HG03571 (cell line): Measurements from ENCODE around the gene NRG4.
A peak's percentile ranks its signal among the peaks of the same experiment; 100 is the strongest.
"Not testable (repeated sequence)": the region's sequence is repeated elsewhere in the genome, so short reads cannot be mapped to it uniquely, and the experiment has no call there.

Experiments
- ATAC-seq: cut with Tn5 transposase; IDR thresholded peaks from one replicate; pipeline ENCODE4 v1.9.1; 2021; ENCODE audit not compliant: unreplicated experiment

Gene NRG4, protein sequence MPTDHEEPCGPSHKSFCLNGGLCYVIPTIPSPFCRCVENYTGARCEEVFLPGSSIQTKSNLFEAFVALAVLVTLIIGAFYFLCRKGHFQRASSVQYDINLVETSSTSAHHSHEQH

DNA sequence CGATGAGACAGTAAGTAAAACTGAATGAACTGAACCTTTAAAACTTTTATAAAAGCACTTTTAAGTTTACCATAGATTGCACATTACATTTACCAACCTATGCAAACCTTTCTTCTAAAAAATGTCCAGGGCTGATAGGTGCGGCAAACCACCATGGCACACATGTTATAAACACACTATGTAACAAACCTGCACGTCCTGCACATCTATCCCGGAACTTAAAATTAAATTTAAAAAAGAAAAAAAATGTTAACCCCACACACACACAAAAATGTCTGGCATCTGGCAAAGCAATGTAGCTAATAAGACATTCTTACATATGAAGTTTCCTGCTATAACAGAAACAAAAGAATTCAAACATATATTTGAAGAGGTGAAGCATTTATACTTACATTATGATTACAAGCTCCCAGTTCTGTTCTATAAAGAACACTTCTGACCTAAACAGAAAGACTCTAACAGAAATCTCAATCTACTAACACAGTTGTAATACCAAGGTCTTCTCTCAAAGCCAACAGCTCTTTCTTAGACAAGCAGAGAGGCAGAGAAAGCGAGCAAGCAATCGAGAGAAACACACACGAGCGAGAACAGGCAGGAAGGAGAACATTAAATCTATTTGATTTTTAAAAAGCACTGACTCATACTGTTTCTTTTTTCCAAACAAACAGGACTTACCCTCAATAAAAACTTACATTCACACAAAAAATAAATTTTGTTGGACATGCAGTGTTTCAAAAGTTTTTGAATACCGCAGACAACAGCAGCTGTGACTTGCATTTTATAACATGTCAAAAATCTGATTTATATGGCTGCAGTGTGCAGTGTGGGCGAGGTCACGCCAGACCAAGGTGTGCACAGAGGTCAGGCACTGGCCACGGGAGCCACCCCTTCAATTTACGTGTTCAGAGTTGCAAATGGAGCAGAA, at the start of gene NRG4:
TSS of gene NRG4 (minus strand) at position 798 of the 925 bp plus-strand sequence. CDS start 1,194 bp downstream, outside the sequence.
- no peak for ATAC-seq

DNA sequence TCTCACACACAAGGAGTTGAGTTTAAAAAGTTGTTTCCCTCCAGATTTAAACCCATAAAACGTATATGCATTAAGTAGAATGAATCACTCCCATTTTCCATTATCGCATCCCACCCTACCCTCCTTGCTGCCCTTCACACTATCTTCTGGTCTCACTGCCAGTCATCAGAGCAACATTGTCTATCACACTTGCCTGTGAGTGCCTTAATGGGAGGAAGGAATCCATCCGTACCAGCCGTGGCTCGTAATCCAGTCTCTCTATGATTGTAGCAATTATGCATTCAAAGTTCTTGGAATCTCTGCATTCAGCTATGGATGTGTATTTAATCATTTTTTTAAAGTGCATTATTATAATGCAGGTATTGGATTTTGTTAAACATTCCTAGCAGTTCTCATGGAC, 49.5 kb upstream of the NRG4 start:
- ATAC-seq = no peak

DNA sequence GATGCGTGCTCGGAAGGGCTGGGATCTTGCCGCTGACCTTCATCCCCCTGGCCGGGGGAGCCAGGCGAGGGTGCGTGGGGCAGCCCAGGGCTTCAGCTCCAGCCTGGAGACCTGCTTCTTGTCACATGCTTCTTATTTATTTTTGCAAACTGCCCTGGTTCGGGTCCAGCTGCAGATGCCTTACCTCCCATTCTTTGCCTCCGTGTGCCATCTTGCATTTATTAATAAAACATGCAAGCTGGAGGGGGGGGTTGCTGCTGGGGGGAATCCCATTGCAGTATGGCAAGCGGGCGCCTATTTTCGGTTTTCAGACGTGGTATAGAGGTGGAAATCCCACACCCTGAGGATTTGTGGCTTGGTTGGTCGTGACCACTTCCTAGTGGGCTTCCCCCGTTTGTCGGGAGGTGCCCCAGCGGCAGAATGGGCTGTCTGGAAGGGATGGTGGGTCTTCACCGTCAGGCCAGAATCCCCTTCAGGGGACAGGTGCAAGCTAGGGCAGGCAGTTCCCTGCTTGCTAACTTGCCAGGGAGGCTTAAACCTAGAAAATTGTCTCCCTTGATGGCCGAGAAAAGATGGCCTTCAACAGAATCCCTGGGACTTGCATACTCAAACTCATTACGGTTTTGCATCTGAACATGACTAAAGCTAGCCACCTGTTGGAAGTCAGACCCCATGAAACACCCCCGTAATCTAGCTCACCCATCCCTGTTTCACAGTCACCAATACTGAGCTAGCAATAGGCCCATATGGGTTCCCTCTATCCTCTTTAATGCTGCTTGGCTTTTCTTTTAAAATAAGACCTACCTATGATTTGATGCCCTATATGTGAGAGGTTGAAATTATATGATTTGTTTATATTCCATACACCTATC, 48.1 kb upstream of the NRG4 start:
- no peak for ATAC-seq

DNA sequence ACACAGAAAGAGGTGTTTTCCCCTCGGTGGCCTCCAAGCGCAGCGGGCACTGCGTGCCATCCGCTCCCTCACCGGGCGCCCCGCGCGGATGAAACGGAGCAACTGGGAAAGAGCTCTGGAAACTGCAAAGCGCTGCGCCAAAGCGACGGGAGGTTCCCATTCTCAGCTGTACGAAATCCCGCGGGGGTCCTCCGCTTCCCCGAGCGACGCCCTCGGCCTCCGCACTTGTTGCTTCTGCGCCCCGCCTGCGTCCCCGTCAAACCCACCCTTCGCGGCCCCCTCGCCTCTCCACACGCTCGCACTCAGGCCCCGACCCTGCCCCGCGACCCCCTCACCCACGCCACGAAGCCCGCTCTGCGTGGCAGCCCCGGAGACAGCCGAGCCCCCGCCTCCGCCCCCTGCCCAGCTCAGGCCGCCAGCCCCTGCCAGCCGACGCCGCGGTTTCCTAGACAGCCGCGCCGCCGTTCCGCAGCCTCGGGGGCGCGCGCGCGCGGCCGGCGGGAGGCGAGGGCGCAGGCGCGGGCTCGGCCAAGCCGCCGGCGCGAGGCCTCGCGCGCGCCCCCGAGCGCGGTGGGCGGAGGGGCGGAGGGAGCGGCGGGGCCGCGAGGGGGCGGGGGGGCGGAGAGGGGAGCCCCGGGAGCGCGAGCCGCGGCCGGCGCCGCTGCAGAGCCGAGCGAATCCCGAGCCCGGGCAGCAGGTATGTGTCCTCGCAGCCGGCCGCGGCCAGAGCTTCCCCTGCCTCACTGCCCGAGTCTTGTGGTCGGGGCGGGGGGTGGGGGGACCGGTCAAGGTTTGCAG, 47.3 kb upstream of the NRG4 start, which contains the start of gene TMEM266:
TSS of gene TMEM266 (plus strand) at position 666 of the 798 bp plus-strand sequence. CDS start 74,279 bp downstream, outside the sequence.
- no peak for ATAC-seq

DNA sequence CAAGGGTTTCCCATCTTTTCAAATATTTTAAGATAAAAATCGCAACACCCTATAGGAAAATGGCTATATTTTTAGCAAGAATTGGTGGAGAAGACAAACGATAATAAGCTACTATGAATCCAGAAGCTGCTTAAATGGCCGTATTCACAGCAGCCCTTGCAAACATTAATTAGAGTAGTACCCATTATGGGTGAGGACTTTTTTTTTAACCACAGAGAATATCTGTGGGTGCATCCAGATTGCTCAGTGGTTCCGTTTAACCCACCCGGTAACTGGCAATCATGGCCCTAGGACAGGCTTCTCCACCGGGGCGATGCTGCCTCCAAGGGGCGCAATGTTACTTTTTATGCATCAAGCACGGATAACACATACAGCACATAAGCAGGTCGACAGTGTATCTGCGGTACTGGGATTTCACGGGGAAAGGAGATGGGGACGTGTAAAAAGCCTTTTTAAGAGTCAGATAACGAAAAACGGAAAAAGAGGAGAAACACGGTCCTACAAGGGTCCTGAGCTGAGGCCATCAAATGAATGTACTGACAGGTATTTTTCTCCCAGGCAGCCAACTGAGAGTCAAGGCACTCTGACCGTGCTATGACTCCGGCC, 46.6 kb upstream of the NRG4 start:
- ATAC-seq = no peak

DNA sequence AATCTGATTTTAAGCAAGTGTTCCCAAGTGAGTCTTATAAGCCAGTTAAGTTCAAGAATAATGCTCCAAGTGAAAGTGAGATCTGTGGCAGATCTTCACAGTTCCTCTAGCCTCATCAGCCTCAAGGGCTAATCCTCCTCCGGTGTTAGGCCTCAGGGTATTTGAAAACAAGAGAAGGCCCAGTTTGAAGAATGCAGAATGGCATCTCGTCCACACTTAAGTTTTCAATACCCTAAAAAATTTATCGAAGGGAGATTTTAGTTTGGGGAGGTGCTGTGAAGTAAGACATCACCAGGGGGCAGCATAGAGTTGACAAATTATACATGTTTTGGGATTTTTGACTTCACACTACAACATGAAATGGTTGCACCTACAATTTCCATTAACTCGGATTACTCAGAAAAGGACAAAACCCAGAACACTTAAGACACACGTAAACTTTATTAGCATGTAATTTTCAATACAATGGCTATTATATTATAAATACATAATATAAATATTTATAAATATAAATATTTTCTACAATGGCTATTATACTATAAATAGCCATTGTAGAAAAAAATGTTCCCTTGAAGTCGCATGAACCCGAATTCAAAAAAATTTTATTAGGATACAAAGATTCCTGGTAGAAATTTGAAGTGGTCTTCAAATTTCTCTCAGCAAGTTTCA, 45.2 kb upstream of the NRG4 start:
- ATAC-seq = peak; percentile 14

DNA sequence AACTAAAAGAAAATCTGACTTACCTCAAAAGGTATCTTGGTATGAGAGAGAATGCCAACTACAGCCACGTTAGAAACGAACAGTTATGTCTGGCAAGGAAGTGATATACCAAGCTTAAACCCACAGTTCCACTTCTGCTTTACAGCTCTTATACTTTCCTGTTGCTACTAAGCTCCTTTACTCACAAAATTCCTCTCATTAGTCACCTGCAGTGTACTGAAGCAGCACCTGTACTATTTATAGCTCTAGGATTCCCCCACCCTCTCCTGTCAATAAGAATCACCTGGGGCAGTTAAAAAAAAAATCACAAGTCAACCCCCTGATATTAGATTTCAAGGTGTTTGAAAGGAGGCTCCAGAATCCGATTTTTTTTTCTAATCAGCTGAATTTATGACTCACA, 44.7 kb upstream of the NRG4 start:
- peak; percentile 47 for ATAC-seq

DNA sequence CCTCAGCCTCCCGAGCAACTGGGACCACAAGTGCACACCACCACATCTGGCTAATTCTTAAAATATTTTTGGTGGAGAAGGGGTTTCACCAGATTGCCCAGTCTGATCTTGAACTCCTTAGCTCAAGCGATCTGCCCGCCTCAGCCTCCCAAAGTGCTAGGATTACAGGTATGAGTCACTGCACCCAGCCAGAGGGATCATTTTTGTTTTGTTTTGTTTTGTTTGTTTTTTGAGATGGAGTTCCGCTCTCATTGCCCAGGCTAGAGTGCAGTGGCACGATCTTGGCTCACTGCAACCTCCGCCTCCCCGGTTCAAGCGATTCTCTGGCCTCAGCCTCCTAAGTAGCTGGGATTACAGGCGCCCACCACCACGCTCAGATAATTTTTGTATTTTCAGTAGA, 42.0 kb upstream of the NRG4 start:
- ATAC-seq = not testable (repeated sequence)

DNA sequence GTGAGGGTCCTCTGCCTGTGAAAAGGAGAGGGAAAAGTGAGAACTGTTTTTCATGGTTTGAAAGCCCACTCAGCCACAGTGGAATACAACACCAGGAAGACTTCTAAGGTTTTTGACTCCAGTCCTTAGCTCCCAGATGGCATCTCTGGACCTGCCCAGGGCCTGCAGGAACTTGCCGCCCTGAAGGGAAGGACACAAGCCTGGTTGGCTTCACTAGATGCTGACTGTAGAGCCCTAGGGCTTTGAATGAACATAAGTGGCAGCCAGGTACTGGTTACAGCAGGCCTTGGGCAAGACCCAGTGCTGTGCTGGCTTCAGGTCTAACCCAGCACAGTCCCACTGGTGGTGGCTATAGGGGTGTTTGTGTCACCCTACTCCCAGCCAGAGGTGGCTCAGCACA, 26.3 kb upstream of the NRG4 start:
- ATAC-seq = no peak

DNA sequence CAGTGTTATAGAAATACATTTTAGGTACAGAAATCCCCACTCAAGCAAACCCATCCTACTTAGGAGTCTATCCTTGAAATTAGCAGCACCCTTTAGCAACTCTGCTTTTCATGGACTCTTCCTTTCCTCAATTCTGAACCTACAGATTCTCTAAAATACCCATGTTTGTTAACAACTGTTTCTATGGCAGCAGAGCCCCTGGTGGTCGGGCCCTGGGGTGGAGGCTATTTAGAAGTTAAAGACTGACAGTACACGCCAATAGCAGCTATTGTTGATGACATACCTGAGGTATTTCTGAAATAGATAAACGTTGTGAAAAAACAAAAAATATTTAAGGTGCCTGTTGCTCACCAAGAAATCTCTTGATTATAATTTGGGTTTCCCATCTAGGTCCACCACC, 23.4 kb upstream of the NRG4 start:
- no peak for ATAC-seq

DNA sequence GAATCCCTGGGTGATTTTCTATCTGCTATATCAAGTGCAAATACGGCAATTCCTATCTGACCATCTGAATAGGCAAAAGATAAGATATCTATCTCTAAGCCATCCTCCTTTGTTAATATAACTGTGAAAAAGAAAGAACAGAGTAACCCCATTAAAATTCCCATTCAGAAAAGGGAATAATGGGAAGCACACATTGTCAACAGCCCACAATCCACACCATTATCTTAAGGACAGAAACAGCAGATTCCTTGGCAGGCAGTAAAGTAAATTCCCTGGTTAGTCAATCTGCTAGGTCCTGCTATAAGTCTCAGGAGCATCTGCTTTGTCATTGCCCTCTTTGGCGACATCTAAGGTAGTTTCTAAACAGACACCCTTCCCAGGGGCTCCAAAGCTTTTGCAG, 21.9 kb upstream of the NRG4 start:
- no peak for ATAC-seq

DNA sequence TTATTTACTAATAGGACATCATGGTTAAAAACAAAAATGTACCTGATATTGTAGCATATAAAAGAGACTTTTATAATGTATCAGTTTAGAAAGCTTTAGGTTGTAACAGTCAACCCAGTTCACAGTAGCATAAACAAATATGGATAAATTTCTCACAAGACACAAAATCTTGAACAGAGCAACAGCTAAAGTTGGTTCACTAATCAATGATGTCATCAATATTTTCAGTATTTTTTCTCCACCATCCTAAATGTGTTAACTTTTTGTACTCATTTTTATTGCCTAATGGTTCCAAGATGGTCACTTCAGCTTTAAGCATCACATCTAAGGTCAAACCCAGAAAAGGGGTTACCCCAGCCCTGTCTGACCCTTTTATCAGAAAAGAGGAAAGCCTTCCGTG, 21.2 kb upstream of the NRG4 start:
- ATAC-seq = no peak

DNA sequence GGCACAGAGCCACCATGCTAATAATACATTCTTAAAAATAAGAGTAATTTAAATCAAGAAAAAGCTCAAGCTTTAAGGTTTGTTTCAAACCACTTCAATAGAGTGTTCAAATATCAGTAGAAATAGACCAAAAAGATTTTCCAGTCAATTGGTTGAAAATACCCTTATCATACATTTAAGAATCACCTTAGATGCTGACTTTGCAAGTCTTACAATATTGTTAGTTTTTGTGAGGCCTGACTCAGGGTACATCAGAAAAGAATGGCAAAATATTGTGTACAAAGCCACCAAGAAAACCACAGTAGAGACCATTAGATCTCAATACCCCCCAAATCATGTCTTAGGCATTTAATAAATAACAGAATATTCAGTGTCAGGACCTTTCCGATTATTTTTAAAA, 19.8 kb upstream of the NRG4 start:
- ATAC-seq = no peak

DNA sequence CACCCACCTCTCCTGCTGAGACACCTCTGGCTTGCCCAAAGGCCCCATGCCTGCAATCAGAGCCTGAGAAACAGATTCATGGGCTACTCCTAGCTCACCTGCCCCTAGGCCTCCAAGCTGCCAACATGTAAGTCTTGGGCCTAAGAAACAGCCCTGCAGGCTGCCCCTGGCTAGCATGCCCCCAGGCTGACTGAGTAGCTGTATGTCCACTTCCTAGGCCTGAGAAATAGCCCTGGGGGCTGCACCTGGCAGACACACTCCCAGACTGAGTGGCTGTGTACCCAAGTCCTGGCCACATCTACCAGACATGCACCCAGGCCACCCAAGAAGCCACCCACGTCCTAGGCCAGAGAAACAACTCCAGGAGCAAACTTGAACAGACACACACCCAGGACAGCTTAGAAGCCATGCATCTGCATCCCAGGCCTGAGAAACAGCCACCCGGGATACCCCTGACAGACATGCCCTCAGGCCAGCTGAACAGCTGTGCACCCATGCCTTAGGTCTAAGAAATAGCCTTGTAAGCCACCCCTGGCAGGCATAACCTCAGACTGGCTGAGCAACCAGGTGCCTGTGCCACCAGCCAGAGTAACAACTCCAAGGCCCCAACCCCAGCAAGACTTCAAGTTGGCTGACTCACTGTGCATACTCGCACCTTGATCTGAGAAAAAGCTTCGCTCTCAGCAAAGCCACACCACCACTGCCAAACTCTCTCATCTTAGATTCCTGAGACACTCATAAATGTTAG, 12.0 kb upstream of the NRG4 start:
- ATAC-seq = no peak

DNA sequence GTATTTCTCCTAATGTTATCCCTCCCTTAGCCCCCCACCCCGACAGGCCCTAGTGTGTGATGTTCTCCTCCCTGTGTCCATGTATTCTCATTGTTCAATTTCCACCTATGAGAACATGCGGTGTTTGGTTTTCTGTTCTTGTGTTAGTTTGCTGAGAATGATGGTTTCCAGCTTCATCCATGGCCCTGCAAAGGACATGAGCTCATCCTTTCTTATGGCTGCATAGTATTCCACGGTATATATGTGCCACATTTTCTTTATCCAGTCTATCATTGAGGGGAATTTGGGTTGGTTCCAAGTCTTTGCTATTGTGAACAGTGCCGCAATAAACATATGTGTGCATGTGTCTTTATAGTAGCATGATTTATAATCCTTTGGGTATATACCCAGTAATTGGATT, 1.2 kb upstream of the NRG4 start:
- not testable (repeated sequence) for ATAC-seq

DNA sequence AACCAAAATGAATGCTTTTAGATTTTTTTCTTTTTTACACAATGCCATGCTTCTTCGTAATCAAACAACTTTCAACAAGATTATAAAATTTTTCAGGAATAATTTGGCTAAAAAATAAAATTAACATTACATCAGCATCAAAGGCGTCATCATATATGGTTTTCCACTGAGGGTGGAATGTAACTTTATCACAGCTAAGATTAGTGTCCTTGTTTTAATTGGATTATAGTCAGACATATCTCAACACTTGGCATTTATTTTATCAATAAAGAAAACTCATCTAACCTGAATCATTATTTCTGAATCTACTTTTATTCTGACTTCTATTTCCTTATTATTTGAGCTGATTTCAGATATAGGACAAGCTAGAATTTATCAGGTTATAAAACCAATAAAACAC, 1.6 kb downstream of the NRG4 start:
- ATAC-seq = no peak

DNA sequence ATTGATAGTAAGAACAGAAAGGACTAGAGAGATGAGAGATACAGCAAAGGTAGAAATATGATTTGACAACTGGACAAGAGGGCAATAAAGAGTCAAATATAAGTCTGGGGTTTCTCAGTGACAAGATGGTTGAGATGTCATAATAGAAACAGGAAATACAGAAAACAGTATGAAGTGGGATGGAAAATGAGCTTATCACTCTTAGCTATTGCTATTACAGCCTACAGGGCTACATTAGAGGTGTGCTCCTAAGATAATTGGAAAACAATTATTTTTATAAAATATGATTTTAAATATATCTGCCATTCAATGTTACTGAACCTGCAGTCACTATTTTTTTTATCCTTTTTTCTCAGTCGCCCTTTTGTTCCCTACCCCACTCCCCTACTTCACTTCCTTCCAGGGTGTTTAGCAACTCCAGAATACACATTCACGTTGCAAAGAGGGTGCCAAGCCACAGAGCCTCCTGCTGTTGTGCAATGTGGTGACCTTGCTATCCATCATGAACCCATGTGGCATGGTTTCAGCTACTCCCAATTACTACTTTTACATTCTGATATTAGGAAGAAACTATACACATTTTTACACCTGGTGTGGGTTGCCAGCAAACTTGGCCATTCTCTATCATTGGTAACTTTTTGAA, 6.0 kb downstream of the NRG4 start:
- no peak for ATAC-seq

DNA sequence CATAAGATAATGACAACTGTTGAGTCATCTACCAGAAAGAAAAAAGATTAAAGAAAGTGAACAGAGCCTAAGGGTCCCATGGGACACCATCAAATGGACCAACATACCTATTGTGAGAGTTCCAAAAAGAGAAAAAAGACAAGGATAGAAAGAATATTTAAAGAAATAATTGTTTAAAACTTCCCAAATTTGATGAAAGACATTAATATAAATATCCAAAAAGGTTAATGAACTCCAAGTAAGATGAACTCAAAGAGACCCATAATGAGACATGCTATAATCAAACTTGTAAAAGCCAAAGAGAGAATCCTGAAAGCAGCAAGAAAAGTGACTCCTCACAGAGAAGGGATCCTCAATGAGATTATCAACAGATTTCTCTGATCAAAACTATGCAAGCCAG, 8.9 kb downstream of the NRG4 start:
- no peak for ATAC-seq

DNA sequence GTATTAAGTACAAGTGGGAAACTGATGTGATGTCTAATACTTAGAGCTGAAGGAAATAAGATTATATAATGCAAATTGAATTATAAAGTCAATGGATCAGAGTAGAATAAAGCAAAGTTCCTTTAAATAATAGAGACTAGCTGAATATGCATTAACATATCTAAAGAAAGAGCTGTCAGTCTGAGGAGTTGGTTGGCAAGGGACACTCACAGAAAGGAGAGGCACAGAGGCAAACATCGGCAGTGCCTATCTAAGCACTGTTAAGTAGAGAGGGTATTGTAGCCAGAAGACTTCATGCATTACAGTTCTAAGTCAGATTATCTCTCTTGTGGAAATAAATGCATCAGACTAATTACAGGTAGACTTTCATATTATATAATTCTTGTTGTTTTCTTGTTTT, 16.6 kb downstream of the NRG4 start:
- ATAC-seq = no peak
